Fibroblast of the aortic adventitia (primary cell): ENCODE measurements around the gene HSF2BP. TPM values are rescaled to one million over a fixed set of nuclear protein-coding genes. Genes with fewer than 3 reads are reported as not detected.
"Not testable (repeated sequence)": the region's sequence is repeated elsewhere in the genome, so short reads cannot be mapped to it uniquely, and the experiment has no call there.

ENCODE experiments used
- DNase-seq: peaks from one replicate; pipeline ENCODE4 v3.0.0-alpha.2; 2010; ENCODE audit warnings: low read depth
- H3K4me3 ChIP-seq: 2 replicates; pipeline ENCODE4 v1.5.1; 2011; ENCODE audit warnings: low read depth, mild to moderate bottlenecking, control low read depth, low read length, moderate library complexity
- total RNA-seq: library from RNA; depleted of rRNA; stranded (reverse); fragments of >200 nt; gene quantifications from 2 replicates; pipeline ENCODE4 v1.2.3, GENCODE V29; 2012; ENCODE audit warnings: low replicate concordance
- TF ChIP-seq, protein P1 (sequence below): IDR thresholded peaks from 2 replicates; pipeline ENCODE4 v1.5.1; 2011; ENCODE audit warnings: mild to moderate bottlenecking, low read length, control low read depth, inconsistent platforms; ENCODE audit not compliant: insufficient read depth

HSF2BP gene
- total RNA-seq, 1 donor = 2.3 TPM

DNA sequence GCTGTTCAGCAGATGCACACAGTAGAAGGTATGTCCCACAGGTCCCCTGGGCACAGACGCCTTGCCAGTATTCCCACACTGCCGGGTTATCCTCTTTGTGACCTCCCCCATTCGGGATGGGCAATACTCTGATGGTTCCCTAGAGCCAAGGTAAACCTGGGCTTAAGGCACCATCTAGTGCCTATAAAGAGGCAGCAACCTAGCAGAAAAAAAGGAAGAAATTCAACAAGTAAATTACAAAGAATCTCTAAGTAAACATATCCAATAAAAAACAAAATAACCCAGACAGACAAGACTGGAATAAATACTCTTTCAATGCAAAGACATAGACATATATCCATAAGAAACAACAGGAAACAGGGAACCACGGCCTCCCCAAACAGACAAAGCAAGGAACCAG is 39.4 kb downstream of the HSF2BP start:
- DNase-seq = no peak
- TF ChIP-seq, protein P1, sequence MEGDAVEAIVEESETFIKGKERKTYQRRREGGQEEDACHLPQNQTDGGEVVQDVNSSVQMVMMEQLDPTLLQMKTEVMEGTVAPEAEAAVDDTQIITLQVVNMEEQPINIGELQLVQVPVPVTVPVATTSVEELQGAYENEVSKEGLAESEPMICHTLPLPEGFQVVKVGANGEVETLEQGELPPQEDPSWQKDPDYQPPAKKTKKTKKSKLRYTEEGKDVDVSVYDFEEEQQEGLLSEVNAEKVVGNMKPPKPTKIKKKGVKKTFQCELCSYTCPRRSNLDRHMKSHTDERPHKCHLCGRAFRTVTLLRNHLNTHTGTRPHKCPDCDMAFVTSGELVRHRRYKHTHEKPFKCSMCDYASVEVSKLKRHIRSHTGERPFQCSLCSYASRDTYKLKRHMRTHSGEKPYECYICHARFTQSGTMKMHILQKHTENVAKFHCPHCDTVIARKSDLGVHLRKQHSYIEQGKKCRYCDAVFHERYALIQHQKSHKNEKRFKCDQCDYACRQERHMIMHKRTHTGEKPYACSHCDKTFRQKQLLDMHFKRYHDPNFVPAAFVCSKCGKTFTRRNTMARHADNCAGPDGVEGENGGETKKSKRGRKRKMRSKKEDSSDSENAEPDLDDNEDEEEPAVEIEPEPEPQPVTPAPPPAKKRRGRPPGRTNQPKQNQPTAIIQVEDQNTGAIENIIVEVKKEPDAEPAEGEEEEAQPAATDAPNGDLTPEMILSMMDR = peak; percentile 4
- H3K4me3 ChIP-seq = no peak overlapping the region

DNA sequence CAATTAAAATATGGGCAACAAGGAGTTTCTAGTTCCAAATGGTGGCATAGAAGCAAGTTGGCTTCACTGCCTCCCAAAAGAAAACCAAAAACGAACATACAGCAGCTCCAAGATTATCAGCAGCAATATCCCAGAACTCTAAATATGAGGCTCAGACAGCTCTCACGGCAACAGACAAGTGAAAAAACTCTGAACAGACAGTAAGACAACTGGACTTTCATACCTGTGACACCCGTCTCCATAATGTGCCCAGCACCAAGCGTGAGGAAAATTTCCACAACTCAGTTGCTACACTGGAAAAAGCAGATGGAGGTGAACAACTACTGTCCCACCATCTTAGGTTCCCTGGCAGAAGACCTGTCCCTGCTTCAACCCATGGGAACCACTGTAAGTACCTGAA is 39.9 kb downstream of the HSF2BP start:
- no peak overlapping the region for H3K4me3 ChIP-seq
- TF ChIP-seq, protein P1 = no peak
- no peak for DNase-seq

DNA sequence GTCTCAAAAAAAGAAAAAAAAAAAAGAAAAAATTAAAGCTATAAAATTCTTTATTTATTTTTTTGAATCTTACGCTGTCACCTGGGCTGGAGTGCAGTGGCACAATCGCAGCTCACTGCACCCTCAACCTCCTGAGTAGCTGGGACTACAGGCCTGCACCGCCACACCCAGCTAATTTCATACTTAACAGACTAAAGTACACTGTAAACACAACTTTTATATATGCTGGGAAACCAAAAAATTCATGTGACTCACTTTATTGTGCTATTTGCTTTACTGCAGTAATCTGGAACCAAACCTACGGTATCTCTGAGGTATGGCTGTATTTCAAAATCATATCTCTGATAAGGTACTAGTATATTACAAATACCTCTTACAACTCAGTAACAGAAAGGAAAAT is 40.3 kb downstream of the HSF2BP start:
- DNase-seq = no peak
- H3K4me3 ChIP-seq = no peak overlapping the region
- TF ChIP-seq, protein P1 = no peak

DNA sequence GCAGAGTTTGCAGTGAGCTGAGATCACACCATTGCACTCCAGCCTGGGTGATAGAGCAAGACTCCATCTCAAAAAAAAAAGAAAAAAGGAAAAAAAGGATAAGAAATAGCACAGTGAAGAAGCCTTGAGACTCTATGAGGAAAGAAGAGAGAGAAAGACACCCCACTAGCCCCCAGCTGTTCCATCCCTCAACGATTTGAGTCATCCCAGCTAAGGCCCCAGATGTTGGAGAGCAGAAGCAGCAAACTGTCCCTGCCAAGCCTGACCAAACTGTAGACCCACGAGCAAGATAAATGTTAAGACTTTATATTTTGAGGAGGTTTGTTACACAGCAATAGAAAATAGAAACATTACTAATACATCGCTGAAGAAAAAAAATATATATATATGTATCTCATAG is 42.4 kb downstream of the HSF2BP start:
- not testable (repeated sequence) for H3K4me3 ChIP-seq, DNase-seq

DNA sequence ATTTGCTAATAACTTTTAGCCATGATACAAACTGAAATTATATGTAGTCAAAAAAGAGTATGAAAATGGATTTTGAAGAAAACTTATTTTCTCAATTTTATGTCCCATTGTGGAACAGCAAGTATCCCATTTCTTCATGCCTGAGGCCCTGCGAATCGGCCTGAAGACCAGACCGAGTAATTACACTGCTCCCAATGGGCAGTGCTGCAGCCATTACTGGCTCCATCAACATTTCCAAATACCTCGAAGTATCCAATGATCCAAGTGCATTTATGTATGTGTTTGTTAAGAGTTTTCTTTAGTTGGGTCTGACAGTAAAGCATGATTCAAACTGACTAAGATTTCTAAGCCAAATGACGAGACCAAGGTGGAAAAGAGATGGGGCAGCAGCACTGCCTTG is 44.4 kb downstream of the HSF2BP start:
- H3K4me3 ChIP-seq = no peak overlapping the region
- TF ChIP-seq, protein P1 = no peak
- DNase-seq = no peak

DNA sequence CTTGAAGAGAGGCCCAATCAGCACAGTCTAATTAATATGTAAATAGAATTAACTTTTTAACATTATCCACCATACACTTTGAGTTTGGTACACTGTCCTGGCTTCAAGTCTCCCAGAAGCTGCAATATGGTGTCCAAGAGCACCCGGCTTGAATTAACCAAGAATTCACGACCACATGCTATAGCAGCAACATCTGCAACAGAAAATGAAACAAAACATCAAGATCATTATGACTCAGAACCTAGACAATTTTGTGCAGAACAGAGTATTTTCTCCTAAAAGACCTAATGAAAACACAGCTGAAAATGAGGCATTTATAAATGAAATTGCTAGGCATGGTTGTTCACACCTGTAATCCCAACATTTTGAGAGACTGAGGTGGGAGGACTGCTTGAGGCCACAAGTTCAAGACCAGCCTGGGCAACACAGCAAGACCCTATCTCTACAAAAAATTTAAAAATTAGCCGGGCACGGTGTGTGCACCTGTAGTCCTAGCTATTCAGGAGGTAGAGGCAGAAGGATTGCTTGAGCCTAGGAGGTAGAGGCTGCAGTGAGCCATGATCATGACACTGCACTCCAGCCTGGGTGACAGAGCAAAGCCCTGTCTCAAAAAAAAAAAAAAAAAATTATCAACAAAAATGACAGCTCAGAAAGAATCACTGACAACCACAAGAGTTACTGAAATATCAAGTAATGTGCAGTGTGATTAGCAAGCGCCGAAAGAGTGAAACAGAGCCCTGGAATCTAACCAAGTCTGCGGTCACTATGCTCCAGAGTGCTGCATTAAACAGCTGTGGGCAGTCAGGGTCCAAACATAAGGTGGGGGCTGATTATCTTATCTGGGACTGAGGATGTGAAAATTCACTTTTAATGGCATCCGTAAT is 45.3 kb downstream of the HSF2BP start:
- TF ChIP-seq, protein P1 = no peak
- DNase-seq = peak; percentile 67
- H3K4me3 ChIP-seq = no peak overlapping the region

DNA sequence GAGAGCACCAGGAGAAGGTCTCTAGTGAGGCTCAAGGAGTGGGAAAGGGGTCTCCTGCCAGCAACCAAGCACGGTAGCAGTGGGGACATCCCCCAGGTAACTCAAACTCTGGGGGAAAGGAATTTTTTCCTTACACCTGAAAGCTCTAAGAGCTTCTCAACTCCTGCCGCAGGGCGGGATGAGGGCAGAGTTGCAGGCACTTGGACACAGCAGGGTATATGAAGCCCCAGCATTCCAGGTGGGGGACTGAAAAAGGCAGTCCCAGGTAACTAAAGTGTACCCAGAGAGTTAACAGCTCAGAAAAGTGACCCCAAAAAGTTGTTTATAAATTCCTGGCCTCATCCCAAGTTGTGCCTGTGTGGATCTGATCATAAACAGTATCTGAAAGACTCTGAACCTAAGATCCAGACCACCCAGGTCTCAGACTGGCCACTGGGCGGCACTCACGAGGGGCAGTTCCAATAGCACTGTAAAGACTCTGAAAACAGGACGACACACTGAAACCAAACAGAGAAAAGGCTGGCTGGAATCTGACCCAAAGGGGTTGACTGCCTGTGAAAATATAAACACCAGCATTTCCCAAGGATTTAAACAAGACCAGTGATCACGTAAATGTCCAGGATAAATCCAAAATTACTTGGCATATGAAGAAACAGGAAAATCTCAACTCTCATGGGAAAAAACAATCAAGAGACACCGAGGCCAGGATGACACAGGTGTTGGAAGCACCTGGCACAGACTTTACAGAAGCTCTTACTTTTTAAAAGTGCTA is 47.5 kb downstream of the HSF2BP start:
- H3K4me3 ChIP-seq = no peak overlapping the region
- peak; percentile 68 for DNase-seq
- TF ChIP-seq, protein P1 = peak; percentile 86
